Thyroid gland (tissue), 4 donors: ENCODE measurements around the gene KIT. TPM values are rescaled to one million over a fixed set of nuclear protein-coding genes. Genes with fewer than 3 reads are reported as not detected.

Source experiments
- DNase-seq, 2 donors: peaks; one replicate each; pipeline ENCODE4 v3.0.0-alpha.2; 2019
- H3K27ac ChIP-seq, 3 donors: fragments of 200-600 bp; sonication (generic); 1 replicate in 2 of 3; 2 replicates in 1 of 3; pipeline ENCODE4 v1.5.1; 2016 to 2019; ENCODE audit warnings: mild to moderate bottlenecking in 1 of 3, moderate library complexity in 1 of 3
- H3K27me3 ChIP-seq: fragments of 200-600 bp; sonication (generic); one replicate; pipeline ENCODE4 v1.5.1; 2019
- H3K36me3 ChIP-seq, 2 donors: fragments of 200-600 bp; sonication (generic); one replicate each; pipeline ENCODE4 v1.5.1; 2016 to 2019
- H3K4me1 ChIP-seq, 2 donors: fragments of 200-600 bp; sonication (generic); one replicate each; pipeline ENCODE4 v1.5.1; 2017 to 2019
- H3K4me3 ChIP-seq, 3 donors: fragments of 200-600 bp; sonication (generic); replicated peaks in 1 of 3; 1 replicate in 2 of 3; 2 replicates in 1 of 3; pipeline ENCODE4 v1.5.1; 2016; ENCODE audit warnings: mild to moderate bottlenecking in 1 of 3
- H3K9me3 ChIP-seq: fragments of 200-600 bp; sonication (generic); one replicate; pipeline ENCODE4 v1.5.1; 2017
- CTCF ChIP-seq, 6 experiments: fragments of 200-600 bp in 3 of 6; fragments of 450-650 bp in 3 of 6; sonication (generic) in 3 of 6; IDR thresholded peaks; one replicate each; pipeline ENCODE4 v1.5.1; 2016 to 2019; ENCODE audit warnings: antibody characterized with exemption in 6 of 6, mild to moderate bottlenecking in 2 of 6, inconsistent platforms in 1 of 6, moderate library complexity in 1 of 6
- POLR2A ChIP-seq, 2 donors: fragments of 450-650 bp; IDR thresholded peaks; one replicate each; pipeline ENCODE4 v1.6.1; 2017; ENCODE audit warnings: antibody characterized with exemption in 2 of 2, mild to moderate bottlenecking in 2 of 2, moderate library complexity in 1 of 2
- WGBS, 2 donors: methylation state at CpG; one replicate each; pipeline ENCODE4 v1.1.5; 2017; 5-methylcytosine and 5-hydroxymethylcytosine counted together
- intact Hi-C: fragments of 100-400 bp; cut with DNase I; formaldehyde crosslinking; loops from one replicate; pipeline ENCODE4 v1.15.1; 2023
- total RNA-seq, 4 donors: library from RNA; depleted of rRNA; stranded (reverse); fragments of >200 nt; gene quantifications; one replicate each; pipeline ENCODE4 v1.2.3, GENCODE V29; 2016

Gene KIT
- total RNA-seq, 4 donors from 2014 or later, result 44.1 to 67.4 (median 60.9) TPM

- no peaks in the 10 kb centered on the region for H3K9me3 ChIP-seq
- 73 to 97% methylated on average over 3 of the region's 3 CpGs for WGBS, 2 donors
- no peaks in the 10 kb centered on the region for H3K36me3 ChIP-seq
- no peaks in the 10 kb centered on the region for H3K27me3 ChIP-seq
- peaks cover 0 to 11% of the 10 kb centered on the region in 2 donors for H3K4me1 ChIP-seq
- no peak for TF ChIP-seq CTCF (IDR thresholded peaks at IDR 0.05)
- TF ChIP-seq POLR2A (IDR thresholded peaks at IDR 0.05), result no peak
- no peak for DNase-seq
- intact Hi-C loops, result no loop called here
- no peak overlapping the region for H3K27ac ChIP-seq
- no peak overlapping the region for H3K4me3 ChIP-seq
Observed at GRCh38 chr4:54743562-54743961, 85.8 kb downstream of the KIT start.

GRCh38 chr4:54744487-54744886 is 86.7 kb downstream of the KIT start:
- Histone ChIP-seq H3K27me3 (no peaks in the 10 kb centered on the region), H3K36me3 (no peaks in the 10 kb centered on the region), H3K4me1 (peaks cover 0 to 11% of the 10 kb centered on the region in 2 donors), H3K27ac (no peak overlapping the region), H3K4me3 (no peak overlapping the region), H3K9me3 (no peaks in the 10 kb centered on the region)
- intact Hi-C loops, result no loop called here
- DNase-seq, result no peak
- TF ChIP-seq POLR2A (IDR thresholded peaks at IDR 0.05) (no peak), CTCF (IDR thresholded peaks at IDR 0.05) (no peak)

GRCh38 chr4:54745031-54745770 is 87.4 kb downstream of the KIT start:
- peak overlapping the region in 1 of 3 donors; percentile 27 for H3K27ac ChIP-seq
- no peaks in the 10 kb centered on the region for H3K9me3 ChIP-seq
- WGBS, 2 donors, result 96 to 97% methylated on average over 2 of the region's 2 CpGs
- peaks cover 0 to 15% of the 10 kb centered on the region in 2 donors for H3K4me1 ChIP-seq
- TF ChIP-seq POLR2A (IDR thresholded peaks at IDR 0.05) (no peak), CTCF (IDR thresholded peaks at IDR 0.05) (no peak)
- no peaks in the 10 kb centered on the region for H3K27me3 ChIP-seq
- H3K4me3 ChIP-seq, result no peak overlapping the region
- intact Hi-C loops, result no loop called here
- H3K36me3 ChIP-seq, result no peaks in the 10 kb centered on the region
- no peak for DNase-seq

GRCh38 chr4:54746218-54746617 is 88.5 kb downstream of the KIT start:
- Histone ChIP-seq H3K27me3 (no peaks in the 10 kb centered on the region), H3K27ac (peak overlapping the region in 1 of 3 donors; percentile 27), H3K4me1 (peaks cover 0 to 15% of the 10 kb centered on the region in 2 donors), H3K9me3 (no peaks in the 10 kb centered on the region), H3K4me3 (no peak overlapping the region), H3K36me3 (no peaks in the 10 kb centered on the region)
- WGBS, 2 donors, result 42 to 45% methylated on average over 2 of the region's 2 CpGs
- TF ChIP-seq CTCF (IDR thresholded peaks at IDR 0.05) (no peak), POLR2A (IDR thresholded peaks at IDR 0.05) (no peak)
- intact Hi-C loops, result no loop called here
- peak; percentile 64 to 70 for DNase-seq

- peaks cover 0 to 15% of the 10 kb centered on the region in 2 donors for H3K4me1 ChIP-seq
- intact Hi-C loops, result no loop called here
- H3K36me3 ChIP-seq, result no peaks in the 10 kb centered on the region
Observed at GRCh38 chr4:54750341-54750740, 92.6 kb downstream of the KIT start.

More at GRCh38 chr4:54750341-54750740, 92.6 kb downstream of the KIT start:
- no peak for TF ChIP-seq POLR2A (IDR thresholded peaks at IDR 0.05)
- no peak for TF ChIP-seq CTCF (IDR thresholded peaks at IDR 0.05)
- Histone ChIP-seq H3K27me3 (no peaks in the 10 kb centered on the region), H3K4me3 (no peak overlapping the region), H3K27ac (no peak overlapping the region), H3K9me3 (no peaks in the 10 kb centered on the region)
- no peak for DNase-seq
